HG03378 (cell line): ENCODE data around the gene SEZ6L.

Source experiments
- ATAC-seq: cut with Tn5 transposase; IDR thresholded peaks from one replicate; pipeline ENCODE4 v1.9.1; 2021; ENCODE audit warnings: mild to moderate bottlenecking, moderate library complexity; ENCODE audit not compliant: unreplicated experiment

The SEZ6L gene

GRCh38 chr22:26327306-26327705 is 158.0 kb downstream of the SEZ6L start:
- no peak for ATAC-seq

DNA sequence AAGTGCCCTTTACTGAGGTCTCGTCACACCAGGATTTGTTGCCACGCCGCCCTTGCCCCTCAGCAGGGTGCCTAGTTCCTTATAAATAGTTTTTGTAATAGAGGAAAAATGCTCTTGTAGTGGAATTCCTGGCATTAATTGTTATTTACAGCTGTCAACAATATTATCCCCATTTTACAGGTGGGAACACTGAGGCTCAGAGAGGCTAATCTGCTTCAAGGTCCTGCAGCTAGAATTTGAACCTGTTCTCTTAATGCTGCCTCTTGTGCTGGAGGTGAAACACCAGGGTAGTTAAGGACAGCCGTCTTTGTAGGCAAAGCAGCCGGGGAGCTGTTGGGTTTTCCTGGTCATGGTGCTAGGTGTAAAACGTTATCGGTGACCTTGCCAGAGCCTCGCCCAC is 159.0 kb downstream of the SEZ6L start:
- no peak for ATAC-seq

- no peak for ATAC-seq
Measured at GRCh38 chr22:26330971-26331625, 161.8 kb downstream of the SEZ6L start.

- no peak for ATAC-seq
Measured at GRCh38 chr22:26333088-26333800, 164.0 kb downstream of the SEZ6L start.

DNA sequence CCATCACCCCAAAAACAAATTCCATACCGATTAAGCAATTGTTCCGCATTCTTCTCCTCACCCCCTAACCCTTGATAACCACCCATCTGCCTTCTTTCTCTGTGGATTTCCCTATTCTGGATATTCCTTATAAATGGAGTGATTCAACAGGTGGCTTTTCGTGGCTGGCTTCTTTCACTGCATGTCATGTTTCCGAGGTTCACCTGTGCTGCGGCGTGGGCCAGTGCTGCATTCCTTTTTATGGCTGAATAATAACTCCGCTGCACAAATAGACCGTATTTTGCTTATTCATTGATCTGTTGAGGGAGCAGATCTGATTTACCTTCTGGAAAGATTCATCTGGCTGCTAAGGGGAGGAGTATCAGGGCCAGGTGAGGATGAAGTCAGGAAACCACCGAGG is 165.0 kb downstream of the SEZ6L start:
- ATAC-seq: no peak

DNA sequence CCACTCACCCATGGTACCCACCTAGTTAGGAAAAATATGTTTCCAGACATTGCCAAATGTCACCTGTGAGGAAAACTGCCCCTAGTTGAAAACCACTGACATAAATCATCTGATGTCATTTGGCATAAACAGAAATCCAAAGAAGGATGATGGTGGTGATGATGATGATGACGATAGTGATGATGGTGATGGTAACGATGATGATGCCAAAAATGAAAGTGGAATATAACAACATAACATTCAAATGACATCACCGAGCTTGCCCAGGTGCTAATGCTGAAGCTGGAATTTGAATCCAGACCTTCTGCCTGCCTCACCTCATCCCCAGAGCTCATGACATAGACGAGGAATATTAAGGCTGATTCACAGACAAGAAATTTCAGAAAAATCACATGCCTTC is 167.5 kb downstream of the SEZ6L start:
- ATAC-seq: no peak

GRCh38 chr22:26339755-26340154 is 170.5 kb downstream of the SEZ6L start:
- ATAC-seq: no peak

- ATAC-seq: no peak
Measured at GRCh38 chr22:26342745-26343410, 173.6 kb downstream of the SEZ6L start.

GRCh38 chr22:26345496-26345895 is 176.2 kb downstream of the SEZ6L start:
- no peak for ATAC-seq

- no peak for ATAC-seq
Measured at GRCh38 chr22:26348810-26349526, 179.7 kb downstream of the SEZ6L start.

DNA sequence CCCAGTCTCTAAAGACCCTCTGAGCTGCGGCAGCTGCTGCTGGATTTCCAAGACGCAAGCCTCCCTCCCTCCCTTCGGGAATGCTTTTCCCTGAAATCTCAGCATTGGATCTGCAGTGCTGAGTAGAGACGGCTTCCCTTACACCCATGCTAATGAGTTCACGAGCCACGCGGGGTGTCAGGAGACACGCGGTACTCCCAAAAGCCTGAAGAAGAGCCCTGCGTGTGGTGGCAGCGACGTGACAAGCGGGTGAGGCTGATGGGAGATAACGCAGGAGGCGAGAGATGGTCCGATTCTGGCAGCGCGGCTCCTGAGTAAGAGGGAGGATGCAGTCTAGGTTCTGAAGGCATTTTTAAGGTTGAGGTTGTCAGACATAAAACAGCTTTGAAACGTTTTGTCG is 185.4 kb downstream of the SEZ6L start:
- no peak for ATAC-seq

DNA sequence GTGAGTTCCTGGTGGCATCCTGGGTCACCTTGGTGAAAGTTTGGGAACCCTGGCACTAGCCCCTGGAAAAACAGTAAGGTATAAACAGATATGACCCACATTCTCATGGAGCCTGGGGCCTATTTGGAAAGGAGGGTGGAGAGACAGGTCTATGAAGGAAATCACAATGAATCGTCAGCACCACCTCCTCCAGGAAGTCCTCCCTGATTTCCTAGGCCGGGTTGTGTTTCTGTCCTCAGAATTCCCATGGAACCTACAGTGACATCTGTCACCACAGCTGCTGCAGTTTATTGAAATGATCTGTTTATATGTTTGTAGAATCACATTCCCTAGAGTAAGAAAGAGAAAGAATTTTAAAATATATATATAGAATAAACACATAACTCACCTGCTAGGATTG is 188.0 kb downstream of the SEZ6L start:
- no peak for ATAC-seq

GRCh38 chr22:26357813-26358212 is 188.6 kb downstream of the SEZ6L start:
- ATAC-seq: no peak

- ATAC-seq: no peak
Measured at GRCh38 chr22:26359156-26359555, 189.9 kb downstream of the SEZ6L start.

- ATAC-seq: no peak
Measured at GRCh38 chr22:26360169-26360885, 191.1 kb downstream of the SEZ6L start.

- no peak for ATAC-seq
Measured at GRCh38 chr22:26362471-26362870, 193.2 kb downstream of the SEZ6L start.

- no peak for ATAC-seq
Measured at GRCh38 chr22:26364066-26365015, 195.1 kb downstream of the SEZ6L start.

GRCh38 chr22:26367402-26368245 is 198.4 kb downstream of the SEZ6L start:
- no peak for ATAC-seq

GRCh38 chr22:26372890-26373289 is 203.6 kb downstream of the SEZ6L start:
- ATAC-seq: no peak
